GM06990 (cell line): Measurements from ENCODE around the gene PRSS2.

ENCODE experiments used
- DNase-seq: peaks from one replicate; pipeline ENCODE4 v3.0.0-alpha.2; 2011; ENCODE audit not compliant: insufficient read length; ENCODE audit errors: extremely low read depth
- H3K27me3 ChIP-seq: replicated peaks from 2 replicates; pipeline ENCODE4 v1.6.0; 2011; ENCODE audit warnings: low read length; ENCODE audit not compliant: control insufficient read depth, insufficient read depth
- H3K36me3 ChIP-seq: 2 replicates; pipeline ENCODE4 v1.5.1; 2011; ENCODE audit warnings: low read length; ENCODE audit not compliant: control insufficient read depth, insufficient read depth
- H3K4me3 ChIP-seq: replicated peaks from 2 replicates; pipeline ENCODE4 v1.5.1; 2011; ENCODE audit warnings: low read depth, mild to moderate bottlenecking, control low read depth, low read length
- CTCF ChIP-seq: IDR thresholded peaks from 2 replicates; pipeline ENCODE4 v1.5.1; 2011; ENCODE audit warnings: low read length, control low read depth, mild to moderate bottlenecking, inconsistent platforms; ENCODE audit not compliant: insufficient read depth, poor library complexity, severe bottlenecking

PRSS2 gene

GRCh38 chr7:142784096-142784495 lies 13.3 kb downstream of the PRSS2 start:
- Histone ChIP-seq H3K27me3 (no peaks in the 10 kb centered on the region), H3K4me3 (no peak overlapping the region), H3K36me3 (no peaks in the 10 kb centered on the region)
- DNase-seq = no peak
- TF ChIP-seq CTCF = no peak

GRCh38 chr7:142784716-142785115 lies 13.9 kb downstream of the PRSS2 start:
- Histone ChIP-seq H3K4me3 (no peak overlapping the region), H3K36me3 (no peaks in the 10 kb centered on the region), H3K27me3 (no peaks in the 10 kb centered on the region)
- DNase-seq = no peak
- no peak for TF ChIP-seq CTCF

GRCh38 chr7:142785841-142786250 lies 15.1 kb downstream of the PRSS2 start:
- no peak for TF ChIP-seq CTCF
- Histone ChIP-seq H3K4me3 (no peak overlapping the region), H3K27me3 (no peaks in the 10 kb centered on the region), H3K36me3 (no peaks in the 10 kb centered on the region)
- DNase-seq = no peak

- H3K27me3 ChIP-seq = no peaks in the 10 kb centered on the region
- TF ChIP-seq CTCF = no peak
- DNase-seq = no peak
- no peak overlapping the region for H3K4me3 ChIP-seq
- H3K36me3 ChIP-seq = no peaks in the 10 kb centered on the region
Observed at GRCh38 chr7:142787034-142787768, 16.4 kb downstream of the PRSS2 start.

GRCh38 chr7:142787783-142788182 lies 17.0 kb downstream of the PRSS2 start:
- TF ChIP-seq CTCF = no peak
- no peaks in the 10 kb centered on the region for H3K27me3 ChIP-seq
- no peak overlapping the region for H3K4me3 ChIP-seq
- no peak for DNase-seq
- no peaks in the 10 kb centered on the region for H3K36me3 ChIP-seq
